GM18499 (cell line): ENCODE data around the gene PPP2R5C.

ENCODE experiments used
- ATAC-seq: cut with Tn5 transposase; IDR thresholded peaks from one replicate; pipeline ENCODE4 v1.9.1; 2021; ENCODE audit warnings: moderate number of reproducible peaks; ENCODE audit not compliant: insufficient read depth, unreplicated experiment

The PPP2R5C gene

DNA sequence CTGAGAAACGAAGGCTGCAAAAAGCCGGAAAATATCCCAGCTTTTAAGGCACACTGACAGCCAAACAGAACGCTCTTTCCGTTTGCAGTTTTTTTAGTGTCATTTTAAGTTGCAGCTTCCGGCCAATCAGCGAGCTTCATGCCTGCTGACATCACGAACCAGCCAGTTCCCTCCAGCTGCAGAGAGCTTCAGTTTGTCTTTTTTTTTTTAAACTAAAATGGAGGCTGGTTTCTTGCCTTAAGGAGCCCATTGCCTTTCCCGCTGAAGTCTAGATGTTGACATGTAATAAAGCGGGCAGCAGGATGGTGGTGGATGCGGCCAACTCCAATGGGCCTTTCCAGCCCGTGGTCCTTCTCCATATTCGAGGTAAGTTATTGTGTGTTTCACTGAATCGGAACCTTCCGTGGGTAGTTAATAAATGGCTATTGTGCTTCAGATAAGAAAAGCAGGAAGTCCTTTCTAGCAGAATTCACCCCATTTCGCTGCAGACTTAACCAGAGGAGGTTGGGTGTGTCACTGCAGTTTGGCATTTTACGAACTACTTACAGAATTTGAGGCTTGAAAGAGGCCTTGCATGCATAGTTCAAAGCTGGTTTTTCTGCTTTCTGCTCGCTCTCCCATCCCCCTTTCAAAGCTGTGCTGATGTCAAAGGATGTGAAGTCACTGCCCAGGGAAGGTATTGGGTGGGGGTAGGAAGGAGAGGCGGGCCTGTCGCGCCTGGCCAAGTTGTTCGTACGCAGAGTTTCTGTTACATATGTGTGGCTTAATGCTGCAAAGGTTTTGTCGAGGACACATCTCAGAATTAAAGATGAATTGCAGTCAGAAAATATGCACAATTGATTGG, 48.4 kb downstream of the PPP2R5C start:
- peak; percentile 66 for ATAC-seq

DNA sequence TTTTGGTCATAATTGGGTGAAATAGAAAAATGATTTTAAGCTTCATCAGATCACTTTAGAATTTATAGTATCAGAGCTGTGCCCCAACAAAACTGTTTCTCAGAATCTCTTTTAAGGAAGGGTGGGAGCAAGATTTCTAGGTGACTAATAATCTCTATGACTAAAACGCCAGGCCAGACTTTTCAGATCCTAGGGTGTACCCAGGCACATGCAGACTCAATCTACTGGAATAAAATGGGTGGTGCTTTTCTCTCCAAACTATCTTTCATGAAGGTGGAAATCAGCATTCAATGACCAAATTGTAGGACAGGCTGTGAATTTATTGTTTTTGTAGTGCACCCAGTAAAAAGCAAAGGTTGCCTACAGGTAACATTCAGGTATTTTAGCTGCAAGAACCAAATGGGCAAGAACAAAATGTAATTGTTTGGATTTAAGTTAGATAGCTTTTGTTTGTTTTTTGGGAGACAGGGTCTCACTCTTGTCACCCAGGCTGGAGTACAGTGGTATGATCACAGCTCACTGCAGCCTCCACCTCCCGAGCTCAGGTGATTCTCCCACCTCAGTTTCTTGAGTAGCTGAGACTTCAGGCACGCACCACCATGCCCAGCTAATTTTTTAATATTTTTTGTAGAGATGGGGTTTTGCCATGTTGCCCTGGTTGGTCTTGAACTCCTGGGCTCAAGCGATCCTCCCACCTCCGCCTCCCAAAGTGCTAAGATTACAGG, 49.5 kb downstream of the PPP2R5C start:
- ATAC-seq = no peak

DNA sequence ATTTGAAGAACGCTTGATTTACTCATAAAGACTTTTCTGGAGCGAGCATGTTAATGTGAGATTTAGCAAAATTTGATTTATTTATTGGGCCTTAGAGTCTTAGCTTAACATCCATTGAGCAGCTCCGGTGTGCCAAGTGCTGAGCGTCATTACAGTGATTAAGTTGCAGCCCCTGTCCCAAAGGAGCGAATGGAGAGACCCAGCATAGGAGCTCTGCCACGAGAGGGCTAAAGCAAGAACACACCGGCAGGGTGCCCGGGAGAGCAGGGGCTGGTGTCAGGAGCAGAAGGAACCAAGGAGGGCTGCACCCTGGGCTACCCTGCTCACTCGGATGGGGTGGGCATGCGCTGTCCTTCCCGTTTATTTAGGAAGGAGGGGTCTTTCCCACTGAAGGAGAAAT, 50.6 kb downstream of the PPP2R5C start:
- no peak for ATAC-seq

DNA sequence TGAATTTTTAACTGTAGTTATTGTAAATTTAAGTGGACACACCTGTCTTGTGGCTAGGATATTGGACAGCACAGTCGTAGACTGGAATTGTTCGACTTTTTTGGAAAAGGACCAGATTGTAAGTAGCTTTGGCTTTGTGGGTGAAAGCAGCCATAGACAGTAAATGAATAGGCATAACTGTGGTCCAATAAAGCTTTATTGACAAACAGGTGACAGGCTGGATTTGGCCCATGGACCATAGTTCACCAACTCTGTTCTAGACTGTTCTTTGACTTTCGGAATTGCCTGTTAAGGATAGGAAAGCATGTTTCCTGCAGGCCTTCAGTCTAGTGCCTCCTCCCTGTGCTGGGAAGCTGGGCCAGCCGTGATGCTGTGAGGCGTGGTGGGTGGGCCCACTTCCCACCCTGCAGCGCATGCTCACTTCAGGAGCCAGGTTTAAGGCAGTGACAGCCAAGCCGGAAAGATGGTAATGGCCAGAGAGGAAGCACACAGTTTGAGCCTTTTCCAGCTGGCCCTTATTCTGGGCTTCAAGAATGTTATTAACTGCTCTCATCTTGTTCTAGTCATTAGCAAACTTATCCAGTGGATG, 51.8 kb downstream of the PPP2R5C start:
- ATAC-seq = no peak

DNA sequence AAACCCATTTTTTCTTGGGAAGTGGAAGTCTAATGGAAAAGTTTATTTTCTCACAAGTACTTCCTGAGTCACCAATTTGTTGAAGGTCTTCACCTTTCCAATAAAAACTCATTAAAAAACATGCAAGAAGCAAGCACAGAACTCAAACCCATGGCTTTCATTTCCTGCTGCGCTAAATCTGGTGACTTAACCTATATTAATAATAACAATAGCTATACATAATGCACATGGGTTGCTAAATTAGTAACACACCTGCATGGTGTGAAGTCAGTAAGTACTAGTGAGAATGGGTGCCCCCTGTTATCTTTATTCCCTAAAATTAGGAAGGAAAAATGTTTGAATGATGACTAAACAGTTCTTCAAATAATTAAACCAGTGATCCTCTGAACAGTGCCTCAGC, 52.3 kb downstream of the PPP2R5C start:
- ATAC-seq = no peak

DNA sequence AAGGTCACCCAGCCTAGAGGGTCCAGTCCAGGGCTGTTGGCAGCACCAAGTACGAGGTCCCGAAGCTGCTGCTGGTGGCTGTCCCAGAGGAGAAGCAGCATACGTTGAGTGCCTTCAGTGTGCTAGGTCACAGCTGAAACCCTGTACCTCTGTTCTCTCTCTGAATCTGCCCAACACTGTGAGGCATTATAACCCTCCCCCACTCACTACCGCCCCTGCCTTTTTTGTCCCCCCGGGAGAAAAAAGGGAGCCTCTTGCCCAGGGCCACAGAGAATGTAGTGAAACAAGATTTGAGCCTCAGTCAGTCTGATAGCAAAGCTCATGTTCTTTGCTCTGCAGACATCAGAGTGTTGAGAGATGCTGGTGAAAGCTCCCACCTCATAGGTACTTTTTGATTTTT, 53.4 kb downstream of the PPP2R5C start:
- no peak for ATAC-seq

DNA sequence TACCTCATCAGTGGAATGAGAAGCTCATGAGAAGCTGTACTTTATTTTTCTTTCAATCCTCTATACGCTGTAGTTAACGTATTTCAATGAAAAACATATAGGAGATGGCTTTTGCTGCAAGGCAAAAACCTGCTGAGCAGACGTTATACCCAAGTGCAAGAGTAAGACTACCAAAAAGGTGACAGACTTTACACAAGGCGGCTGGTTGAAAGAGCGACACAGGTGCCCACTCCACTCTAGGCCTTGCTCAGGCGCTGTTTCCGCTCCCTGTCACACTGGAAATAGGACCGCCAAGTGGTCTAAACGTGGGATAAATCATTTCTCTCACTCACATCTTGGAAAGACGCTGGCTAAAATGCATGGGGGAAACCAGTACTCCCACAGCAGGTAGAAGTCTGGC, 54.5 kb downstream of the PPP2R5C start:
- ATAC-seq = no peak

DNA sequence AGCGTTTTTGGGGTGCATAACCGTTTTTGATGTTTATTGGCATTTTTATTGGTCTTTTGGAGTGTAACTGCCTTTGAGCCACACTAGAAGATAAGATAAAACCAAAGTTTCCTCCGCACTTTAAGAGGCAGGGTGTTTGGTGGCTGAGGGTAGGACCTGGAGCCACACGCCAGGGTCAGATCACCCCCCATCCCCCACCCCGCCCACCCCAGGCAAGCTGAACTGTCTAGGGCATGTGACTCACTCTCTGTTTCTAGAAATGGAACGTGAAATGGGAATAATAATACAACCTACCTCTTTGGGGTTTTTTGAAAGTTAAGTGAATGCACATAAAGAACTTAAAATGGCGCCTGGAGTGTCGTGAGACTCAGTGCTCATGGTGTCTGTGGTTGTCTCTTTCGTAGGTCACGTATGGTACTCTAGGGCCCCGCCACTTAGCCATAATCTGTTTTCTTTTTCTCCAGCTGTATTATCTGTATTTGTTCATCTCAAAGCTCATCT, 56.0 kb downstream of the PPP2R5C start:
- no peak for ATAC-seq

DNA sequence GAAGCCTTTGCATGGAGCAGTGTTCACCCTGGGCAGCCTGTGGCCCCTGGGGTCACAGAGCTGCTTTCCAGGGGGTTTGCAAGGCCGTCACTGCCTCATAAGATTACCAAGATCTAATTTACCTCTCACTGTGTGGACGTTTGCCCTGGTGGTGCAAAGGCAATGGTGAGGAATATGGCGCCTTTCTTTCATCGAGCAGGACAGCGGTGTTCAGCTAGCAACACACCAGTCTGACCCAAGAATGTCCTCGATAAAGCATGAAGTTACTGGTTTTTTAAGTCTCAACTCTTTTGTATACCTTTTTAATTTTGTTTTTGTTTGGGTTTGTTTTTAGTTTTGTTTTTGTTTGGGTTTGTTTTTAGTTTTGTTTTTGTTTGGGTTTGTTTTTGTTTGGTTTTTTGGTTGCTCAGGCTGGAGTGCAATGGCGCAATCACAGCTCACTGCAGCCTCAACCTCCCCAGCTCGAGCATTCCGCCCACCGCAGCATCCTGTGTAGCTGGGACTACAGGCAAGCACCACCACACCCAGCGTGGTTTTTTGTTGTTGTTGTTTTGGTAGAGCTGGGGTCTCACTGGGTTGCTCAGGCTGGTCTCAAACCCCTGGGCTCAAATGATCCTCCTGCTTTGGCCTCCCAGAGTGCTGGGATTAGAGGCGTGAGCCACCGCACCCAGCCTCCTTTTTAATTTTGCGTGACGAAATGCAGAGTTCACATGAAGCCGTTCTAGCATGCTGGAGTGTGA, 57.9 kb downstream of the PPP2R5C start:
- ATAC-seq = no peak

DNA sequence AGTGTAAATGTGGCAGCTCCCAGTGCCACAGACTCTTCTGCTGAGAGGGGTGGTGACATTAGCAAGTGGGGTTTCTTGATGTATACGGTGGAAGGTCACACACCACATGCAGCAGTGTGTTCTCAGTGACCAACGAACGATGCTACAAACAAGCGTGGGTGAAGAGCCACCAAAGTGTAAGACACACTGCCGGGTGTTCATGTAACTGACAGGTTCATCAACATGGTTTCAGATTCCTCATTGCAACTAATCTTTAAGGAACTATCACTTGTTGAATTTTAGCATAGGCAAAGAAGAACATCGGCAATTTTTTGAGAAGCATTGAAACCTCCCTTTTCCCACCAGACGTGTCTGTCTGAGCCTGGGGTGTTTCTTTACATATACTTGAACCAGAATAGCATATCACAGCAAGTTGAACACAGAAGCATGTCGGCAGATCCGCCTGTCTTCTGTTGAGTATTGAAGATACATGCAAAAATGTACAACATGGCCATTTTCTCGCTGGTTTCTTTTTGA, 58.8 kb downstream of the PPP2R5C start:
- ATAC-seq = no peak

DNA sequence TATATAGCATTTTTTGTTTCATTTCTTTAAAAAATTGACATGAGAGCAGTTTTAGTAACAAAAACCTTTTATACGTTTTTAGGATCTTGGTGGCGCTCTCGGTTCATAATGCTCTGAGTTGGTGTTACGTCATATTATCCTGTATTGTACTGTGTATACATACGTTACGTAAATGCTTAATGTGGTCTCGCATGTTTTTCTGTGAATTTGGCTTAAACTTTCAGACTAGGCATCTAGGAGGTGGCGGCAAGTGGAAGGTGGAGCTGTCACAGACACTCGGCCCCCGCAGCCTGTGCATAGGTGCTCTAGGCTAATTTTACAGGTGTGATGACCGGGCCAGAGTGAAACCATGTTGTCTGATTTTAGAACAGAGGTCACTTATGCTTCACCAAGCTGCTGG, 60.0 kb downstream of the PPP2R5C start:
- no peak for ATAC-seq

DNA sequence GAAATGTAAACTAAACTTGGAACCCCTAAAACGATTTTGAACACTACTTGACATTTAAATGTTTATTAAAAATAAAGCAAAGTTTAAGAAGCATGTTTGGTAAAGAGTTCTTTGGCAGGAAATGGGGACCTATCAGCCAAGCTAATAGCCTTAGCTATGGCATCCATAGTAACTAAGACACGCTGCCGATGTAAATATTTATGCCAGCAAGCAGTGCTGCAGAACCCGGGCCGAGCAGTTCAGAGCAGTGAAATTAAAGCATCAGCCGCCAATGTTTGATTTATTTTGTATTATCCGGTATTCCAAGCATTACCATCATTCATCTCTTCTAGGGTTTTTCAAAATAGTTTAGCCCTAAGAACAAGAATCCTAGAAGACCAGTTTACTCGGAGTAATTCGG, 61.6 kb downstream of the PPP2R5C start:
- ATAC-seq = no peak

DNA sequence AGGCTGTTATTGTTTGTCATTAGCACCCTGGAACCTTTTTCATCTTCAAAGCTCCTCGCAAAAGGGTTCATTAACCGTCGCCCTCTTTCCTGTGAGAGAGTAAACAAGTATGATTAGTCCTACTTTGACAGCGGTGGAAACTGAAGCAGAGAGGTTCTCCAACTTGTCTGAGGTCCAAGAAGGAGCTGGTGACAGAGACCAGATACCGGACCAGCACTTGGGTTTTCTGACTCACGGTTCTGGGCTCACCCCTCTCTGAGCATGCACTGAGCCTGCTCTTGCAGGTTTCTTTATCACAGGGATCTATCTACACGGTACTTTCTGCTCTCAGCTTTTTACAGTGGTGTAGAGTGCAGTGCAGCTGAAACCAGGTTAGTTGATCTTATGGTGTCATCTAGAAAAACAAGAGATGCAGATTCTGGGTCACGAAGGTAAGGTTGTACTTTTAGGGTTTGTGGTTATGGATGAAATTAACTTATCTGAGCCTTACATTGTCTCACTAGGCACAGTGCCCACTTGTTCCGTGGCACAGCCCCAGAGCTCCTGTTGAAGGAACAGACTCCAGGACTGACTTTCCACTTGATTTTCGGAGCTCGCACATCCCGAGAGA, 62.1 kb downstream of the PPP2R5C start:
- ATAC-seq = no peak

DNA sequence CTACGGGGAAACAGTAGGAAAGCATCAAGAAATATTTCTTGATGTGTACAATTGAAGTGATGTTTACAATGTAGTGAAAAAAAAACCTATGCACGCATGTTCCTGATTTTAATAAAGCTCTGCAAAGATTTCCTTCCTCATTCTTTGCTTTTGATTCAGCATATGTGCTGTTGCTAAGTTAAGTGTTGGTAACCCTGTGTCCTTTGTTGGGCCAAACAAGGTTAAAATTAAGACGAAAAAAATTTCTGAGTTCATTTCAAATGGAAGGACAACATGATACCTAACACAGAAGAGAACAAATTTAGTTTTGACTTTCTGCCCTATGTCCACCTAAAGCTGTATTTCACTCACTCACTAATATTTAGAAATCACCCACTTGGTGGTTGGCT, 62.8 kb downstream of the PPP2R5C start:
- no peak for ATAC-seq

DNA sequence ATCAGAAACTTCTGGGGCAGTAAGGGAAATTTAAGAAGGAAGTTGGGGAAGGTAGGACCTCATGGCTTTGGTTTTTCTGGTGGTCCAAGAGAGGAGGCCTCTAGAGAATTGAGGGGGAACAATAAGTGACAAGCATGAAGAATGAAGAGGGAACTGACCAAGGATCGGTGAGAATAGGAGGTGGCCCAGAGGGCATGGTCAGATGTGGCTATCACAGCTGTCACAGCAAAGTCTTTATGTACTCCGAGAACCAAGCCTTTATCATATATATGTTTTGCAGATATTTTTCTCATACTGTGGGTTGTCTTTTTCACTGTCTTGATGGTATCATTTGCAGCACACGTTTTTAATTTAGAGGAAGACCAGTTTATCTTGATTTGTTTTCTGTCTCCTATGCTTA, 64.3 kb downstream of the PPP2R5C start:
- ATAC-seq = no peak

DNA sequence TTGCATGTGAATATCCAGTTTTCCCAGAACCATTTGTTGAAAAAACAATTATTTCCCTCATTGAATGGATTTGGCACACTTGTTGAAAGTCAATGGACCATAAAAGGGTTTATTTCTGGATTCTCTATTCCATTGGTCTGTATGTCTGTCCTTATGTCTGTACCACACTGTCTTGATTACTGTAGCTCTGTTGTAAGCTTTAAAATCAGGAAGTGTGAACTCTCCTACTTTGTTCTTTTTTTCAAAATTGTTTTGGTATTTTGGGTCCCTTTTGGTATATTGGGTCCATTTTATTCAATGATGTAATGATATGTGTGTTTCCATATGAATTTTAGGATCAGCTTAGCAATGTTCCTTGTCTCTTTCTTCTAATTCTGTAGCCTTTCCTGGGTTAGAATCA, 64.8 kb downstream of the PPP2R5C start:
- no peak for ATAC-seq

DNA sequence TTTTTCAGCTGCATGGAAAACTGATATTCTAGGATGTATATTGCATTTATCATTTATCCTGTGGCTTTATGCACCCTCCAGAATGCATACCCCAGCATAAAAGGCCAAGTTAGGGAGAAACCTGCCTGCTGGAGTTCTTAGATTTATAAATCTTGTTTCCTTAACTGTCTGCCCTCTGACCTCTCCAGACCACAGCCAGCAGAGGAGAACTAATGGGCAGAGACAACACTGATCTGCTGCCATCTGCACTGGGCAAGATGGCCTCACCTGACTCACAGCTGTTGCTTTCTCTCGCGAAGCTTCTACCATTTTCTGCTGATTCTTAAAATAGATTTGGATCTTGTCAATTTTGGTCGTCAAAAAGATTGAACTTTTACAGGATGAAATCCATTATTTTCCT, 65.8 kb downstream of the PPP2R5C start:
- ATAC-seq = no peak

DNA sequence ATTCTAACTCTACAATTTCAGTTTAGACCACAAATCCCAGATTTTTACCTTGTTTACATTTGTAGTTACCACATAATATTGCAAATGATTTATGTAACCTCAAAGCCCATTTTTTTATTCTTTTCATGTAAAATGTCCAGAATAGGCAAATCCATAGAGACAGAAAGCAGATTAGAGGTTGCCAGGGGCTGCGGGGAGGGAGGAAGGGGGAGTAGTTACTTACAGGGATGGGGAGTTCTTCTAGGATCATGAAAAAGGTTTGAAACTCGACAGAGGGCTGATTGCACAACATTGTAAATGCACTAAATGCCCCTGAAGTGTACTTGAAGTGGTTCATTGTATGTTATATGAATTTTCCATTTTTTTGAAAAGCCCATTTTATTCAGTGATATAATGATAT, 66.5 kb downstream of the PPP2R5C start:
- no peak for ATAC-seq

DNA sequence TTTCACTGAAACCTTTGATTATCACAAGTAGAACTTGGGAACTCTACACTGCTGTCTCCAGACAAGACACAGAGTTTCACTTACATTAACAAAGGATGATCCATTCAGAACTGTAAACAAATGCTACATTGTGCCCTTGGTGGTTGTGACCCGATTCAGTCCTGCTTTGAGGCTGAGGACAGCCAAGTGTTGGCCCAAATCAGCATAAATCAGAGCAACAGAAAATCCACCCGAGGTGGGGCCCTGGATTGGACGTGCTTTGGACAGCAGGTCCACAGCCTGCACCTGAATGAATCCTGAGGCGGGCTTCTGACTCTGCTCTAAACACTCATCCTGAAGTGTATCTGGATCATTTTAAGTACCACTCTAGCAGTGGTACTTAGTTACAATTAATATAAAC, 68.8 kb downstream of the PPP2R5C start:
- ATAC-seq = no peak

DNA sequence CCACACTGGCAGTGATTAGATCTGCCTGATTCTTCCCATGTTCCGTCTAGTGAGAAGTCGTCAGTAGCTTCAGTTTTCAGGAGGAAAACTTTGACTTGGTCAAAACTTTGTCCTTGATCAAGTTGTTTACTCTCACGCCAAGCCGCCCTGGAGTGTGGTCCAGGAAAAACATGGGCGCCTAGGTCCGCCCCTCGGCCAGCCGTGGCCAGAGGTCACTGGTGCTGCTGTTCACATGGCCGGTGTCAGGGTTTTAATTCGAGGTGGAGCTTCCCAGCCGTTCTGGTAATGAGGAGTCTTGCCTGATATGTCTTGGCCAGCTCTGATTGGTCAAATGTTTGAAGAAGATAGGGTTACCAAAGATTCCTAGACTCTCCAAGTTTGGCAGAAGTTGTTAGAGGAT, 71.5 kb downstream of the PPP2R5C start:
- ATAC-seq = no peak
